ENCODE results near the gene CCDC186. TPM values are rescaled to one million over a fixed set of nuclear protein-coding genes. Genes with fewer than 3 reads are reported as not detected.
A peak's percentile ranks its signal among the peaks of the same experiment; 100 is the strongest.

Gene CCDC186
- total RNA-seq, 8 experiments from 2014 or later = 9.6 to 23.1 (median 17.4) TPM

GRCh38 chr10:114188900-114189299, 14.9 kb upstream of the CCDC186 start:
- ATAC-seq (replicated peaks in 6 of 8) = no peak
- WGBS, 10 experiments = 80 to 100% (median 93%) methylated on average over 1 to 3 of the region's 3 CpGs; no CpG with 5 or more reads in 1 of the 10 experiments
- in situ Hi-C loops (cut with MboI; ENCODE audit: low pct_unique_long_range_greater_than_20kb in 2 of 9, low sequenced_read_pairs in 9 of 9, unreplicated experiment in 9 of 9) = no loop called here
- Histone ChIP-seq H3K27ac (no peak overlapping the region), H3K4me1 (replicated peaks in 1 of 2) (no peaks in the 10 kb centered on the region), H3K4me3 (no peak overlapping the region)

GRCh38 chr10:114188001-114188400, 14.0 kb upstream of the CCDC186 start:
- in situ Hi-C loops (cut with MboI; ENCODE audit: low pct_unique_long_range_greater_than_20kb in 2 of 9, low sequenced_read_pairs in 9 of 9, unreplicated experiment in 9 of 9) = no loop called here
- Histone ChIP-seq H3K27ac (no peak overlapping the region), H3K4me1 (replicated peaks in 1 of 2) (no peaks in the 10 kb centered on the region), H3K4me3 (no peak overlapping the region)
- 63 to 100% (median 83%) methylated on average over 1 to 3 of the region's 3 CpGs; no CpG with 5 or more reads in 1 of the 10 experiments for WGBS, 10 experiments
- ATAC-seq (replicated peaks in 6 of 8) = no peak

- WGBS, 10 experiments = 65 to 100% (median 80%) methylated on average over 1 to 5 of the region's 5 CpGs; no CpG with 5 or more reads in 1 of the 10 experiments
- H3K4me3 ChIP-seq = no peak overlapping the region
- in situ Hi-C loops (cut with MboI; ENCODE audit: low pct_unique_long_range_greater_than_20kb in 2 of 9, low sequenced_read_pairs in 9 of 9, unreplicated experiment in 9 of 9) = no loop called here
- no peak for ATAC-seq (replicated peaks in 6 of 8)
- H3K27ac ChIP-seq = no peak overlapping the region
- H3K4me1 ChIP-seq (replicated peaks in 1 of 2) = no peaks in the 10 kb centered on the region
These were observed 10.3 kb upstream of the CCDC186 start for GRCh38 chr10:114184276-114184675.

DNA sequence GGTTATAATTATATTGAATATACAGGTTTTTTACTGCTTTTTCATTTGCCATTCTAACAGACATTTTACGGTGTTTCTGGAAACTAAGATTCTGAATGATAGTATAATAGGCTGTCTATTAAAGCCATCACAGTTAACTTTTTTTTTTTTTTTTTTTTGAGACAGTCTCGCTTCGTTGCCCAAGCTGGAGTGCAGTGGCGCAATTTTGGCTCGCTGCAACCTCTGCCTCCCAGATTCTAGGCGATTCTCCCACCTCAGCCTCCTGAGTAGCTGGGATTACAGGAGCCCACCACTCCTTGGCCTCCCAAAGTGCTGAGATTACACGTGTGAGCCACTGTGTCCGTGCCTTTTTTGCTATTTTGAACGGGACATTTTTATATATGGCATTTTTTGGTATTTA, 9.6 kb upstream of the CCDC186 start:
- ATAC-seq (replicated peaks in 6 of 8) = no peak
- Histone ChIP-seq H3K4me3 (no peak overlapping the region), H3K4me1 (replicated peaks in 1 of 2) (no peaks in the 10 kb centered on the region), H3K27ac (no peak overlapping the region)
- in situ Hi-C loops (cut with MboI; ENCODE audit: low pct_unique_long_range_greater_than_20kb in 2 of 9, low sequenced_read_pairs in 9 of 9, unreplicated experiment in 9 of 9) = no loop called here
- WGBS, 10 experiments = 49 to 100% (median 88%) methylated on average over 1 to 9 of the region's 9 CpGs

GRCh38 chr10:114181971-114182370, 8.0 kb upstream of the CCDC186 start:
- no peak overlapping the region for H3K27ac ChIP-seq
- 8 to 83% (median 68%) methylated on average over 1 to 5 of the region's 5 CpGs for WGBS, 10 experiments
- H3K4me1 ChIP-seq (replicated peaks in 1 of 2) = no peaks in the 10 kb centered on the region
- no peak overlapping the region for H3K4me3 ChIP-seq
- in situ Hi-C loops (cut with MboI; ENCODE audit: low pct_unique_long_range_greater_than_20kb in 2 of 9, low sequenced_read_pairs in 9 of 9, unreplicated experiment in 9 of 9) = no loop called here
- peak in 1 of 8 experiments; percentile 53 for ATAC-seq (replicated peaks in 6 of 8)

- in situ Hi-C loops (cut with MboI; ENCODE audit: low pct_unique_long_range_greater_than_20kb in 2 of 9, low sequenced_read_pairs in 9 of 9, unreplicated experiment in 9 of 9) = no loop called here
- no peak overlapping the region for H3K27ac ChIP-seq
- ATAC-seq (replicated peaks in 6 of 8) = no peak
- no peaks in the 10 kb centered on the region for H3K4me1 ChIP-seq (replicated peaks in 1 of 2)
- no peak overlapping the region for H3K4me3 ChIP-seq
- 20 to 100% (median 85%) methylated on average over 1 to 3 of the region's 3 CpGs for WGBS, 10 experiments
These were observed 6.9 kb upstream of the CCDC186 start for GRCh38 chr10:114180937-114181336.

- 57 to 94% (median 83%) methylated on average over 3 to 8 of the region's 8 CpGs; no CpG with 5 or more reads in 3 of the 10 experiments for WGBS, 10 experiments
- Histone ChIP-seq H3K27ac (no peak overlapping the region), H3K4me1 (replicated peaks in 1 of 2) (peaks cover 0 to 2% of the 10 kb centered on the region in 2 donors), H3K4me3 (no peak overlapping the region)
- no peak for ATAC-seq (replicated peaks in 6 of 8)
- in situ Hi-C loops (cut with MboI; ENCODE audit: low pct_unique_long_range_greater_than_20kb in 2 of 9, low sequenced_read_pairs in 9 of 9, unreplicated experiment in 9 of 9) = no loop called here
These were observed 5.7 kb upstream of the CCDC186 start for GRCh38 chr10:114179747-114180146.

DNA sequence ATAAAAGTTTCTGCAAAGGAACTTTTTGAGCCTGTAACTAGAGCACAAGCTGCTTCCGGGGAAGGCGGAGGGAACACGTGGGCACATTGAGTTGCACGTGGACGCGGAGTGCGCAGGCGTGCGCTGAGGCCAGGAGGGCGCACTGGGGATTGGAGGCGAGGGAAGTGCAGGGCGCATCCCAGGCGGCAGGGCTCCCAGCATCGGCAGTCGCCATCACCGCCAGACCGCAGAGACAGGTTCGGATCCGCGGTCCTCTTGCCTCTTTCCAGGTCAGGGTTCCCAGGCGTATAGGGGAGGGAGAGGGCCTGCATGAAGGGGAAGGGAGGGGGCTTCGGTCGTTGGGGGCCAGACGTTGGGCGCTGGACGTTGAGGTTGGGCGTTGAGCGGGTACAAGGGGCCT, 5.1 kb upstream of the CCDC186 start, which contains the start of gene TDRD1:
Gene TDRD1, plus strand, starts transcription at position 206 of the 400 bp plus-strand sequence. CDS start 8,479 bp downstream, outside the sequence.
- Histone ChIP-seq H3K4me3 (no peak within 1 kb of the TSS), H3K27ac (no peak within 1 kb of the TSS), H3K4me1 (replicated peaks in 1 of 2) (peaks cover 0 to 2% of the 10 kb centered on the region in 2 donors)
- in situ Hi-C loops (cut with MboI; ENCODE audit: low pct_unique_long_range_greater_than_20kb in 2 of 9, low sequenced_read_pairs in 9 of 9, unreplicated experiment in 9 of 9) = no loop called here
- 60 to 100% (median 92%) methylated on average over 2 to 9 of the region's 28 CpGs; no CpG with 5 or more reads in 6 of the 10 experiments for WGBS, 10 experiments
- no peak for ATAC-seq (replicated peaks in 6 of 8)

- 50 to 100% (median 95%) methylated on average over 1 of the region's 1 CpG; no CpG with 5 or more reads in 2 of the 10 experiments for WGBS, 10 experiments
- in situ Hi-C loops (cut with MboI; ENCODE audit: low pct_unique_long_range_greater_than_20kb in 2 of 9, low sequenced_read_pairs in 9 of 9, unreplicated experiment in 9 of 9) = no loop called here
- Histone ChIP-seq H3K4me3 (no peak overlapping the region), H3K4me1 (replicated peaks in 1 of 2) (peaks cover 4 to 12% of the 10 kb centered on the region in 2 donors), H3K27ac (no peak overlapping the region)
- no peak for ATAC-seq (replicated peaks in 6 of 8)
These were observed 2.5 kb upstream of the CCDC186 start for GRCh38 chr10:114176511-114176910.

GRCh38 chr10:114175667-114176066, 1.7 kb upstream of the CCDC186 start:
- H3K4me3 ChIP-seq = no peak overlapping the region
- no peak overlapping the region for H3K27ac ChIP-seq
- in situ Hi-C loops (cut with MboI; ENCODE audit: low pct_unique_long_range_greater_than_20kb in 2 of 9, low sequenced_read_pairs in 9 of 9, unreplicated experiment in 9 of 9) = no loop called here
- H3K4me1 ChIP-seq (replicated peaks in 1 of 2) = peaks cover 4 to 12% of the 10 kb centered on the region in 2 donors
- 80 to 100% (median 100%) methylated on average over 1 of the region's 1 CpG; no CpG with 5 or more reads in 2 of the 10 experiments for WGBS, 10 experiments
- ATAC-seq (replicated peaks in 6 of 8) = no peak

- WGBS, 10 experiments = 0 to 15% (median 7%) methylated on average over 3 to 19 of the region's 19 CpGs; no CpG with 5 or more reads in 1 of the 10 experiments
- in situ Hi-C loops (cut with MboI; ENCODE audit: low pct_unique_long_range_greater_than_20kb in 2 of 9, low sequenced_read_pairs in 9 of 9, unreplicated experiment in 9 of 9) = no loop called here
- Histone ChIP-seq H3K4me1 (replicated peaks in 1 of 2) (peaks cover 4 to 12% of the 10 kb centered on the region in 2 donors), H3K27ac (peak overlapping the region; percentile 66 to 92), H3K4me3 (peak overlapping the region; percentile 78 to 94 (median 86))
- ATAC-seq (replicated peaks in 6 of 8) = peak in 1 of 8 experiments; percentile 22
These were observed 739 bp upstream of the CCDC186 start for GRCh38 chr10:114174695-114175188.

- H3K27ac ChIP-seq = peak overlapping the region; percentile 88 to 92
- H3K4me1 ChIP-seq (replicated peaks in 1 of 2) = peaks cover 4 to 12% of the 10 kb centered on the region in 2 donors
- no peak for ATAC-seq (replicated peaks in 6 of 8)
- in situ Hi-C loops (cut with MboI; ENCODE audit: low pct_unique_long_range_greater_than_20kb in 2 of 9, low sequenced_read_pairs in 9 of 9, unreplicated experiment in 9 of 9) = no loop called here
- 0 to 3% (median 0%) methylated on average over 2 to 7 of the region's 23 CpGs; no CpG with 5 or more reads in 5 of the 10 experiments for WGBS, 10 experiments
- peak overlapping the region; percentile 78 to 94 (median 86) for H3K4me3 ChIP-seq
These were observed 441 bp downstream of the CCDC186 start for GRCh38 chr10:114173603-114173920.

DNA sequence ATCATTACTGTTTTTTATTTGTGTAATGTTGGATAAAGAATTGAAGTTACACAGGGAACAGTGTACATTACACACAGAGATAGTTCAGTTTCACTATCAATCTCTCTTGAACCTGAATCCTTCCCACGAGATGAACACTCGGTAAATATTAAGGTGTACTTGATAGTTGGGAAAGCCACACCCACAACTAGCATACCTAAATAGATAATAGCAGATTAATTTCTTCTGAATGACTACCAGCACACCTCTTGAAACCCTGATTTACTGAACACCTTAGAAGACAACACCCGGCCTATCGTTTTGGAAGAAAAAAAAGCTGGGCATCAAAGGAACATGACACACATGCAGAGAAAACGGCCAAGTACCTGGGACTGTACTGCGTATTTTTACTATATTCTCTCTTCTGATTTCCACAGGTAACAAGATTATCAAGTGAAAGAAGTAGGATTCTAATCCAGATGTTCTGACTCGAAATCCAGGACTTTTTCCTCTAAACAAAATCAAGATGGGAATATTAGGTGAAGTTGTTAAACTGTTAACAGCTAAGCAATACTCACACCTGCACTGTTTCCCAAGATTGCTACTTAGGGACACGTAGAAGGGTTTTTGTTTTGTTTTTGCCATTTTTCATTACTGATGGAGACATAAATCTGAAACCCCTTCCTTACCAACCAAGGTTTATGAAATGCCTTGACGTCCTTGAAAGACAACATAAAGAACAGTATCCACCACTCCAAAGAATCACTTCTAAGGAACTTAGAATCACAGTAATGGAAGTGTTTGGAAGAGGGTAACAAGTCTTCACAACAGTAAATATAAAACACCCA, 1.0 kb downstream of the CCDC186 start:
- WGBS, 10 experiments = 0 to 76% (median 28%) methylated on average over 1 to 9 of the region's 9 CpGs
- Histone ChIP-seq H3K27ac (no peak overlapping the region), H3K4me3 (peak overlapping the region; percentile 78 to 94 (median 86)), H3K4me1 (replicated peaks in 1 of 2) (peaks cover 4 to 12% of the 10 kb centered on the region in 2 donors)
- ATAC-seq (replicated peaks in 6 of 8) = no peak
- in situ Hi-C loops (cut with MboI; ENCODE audit: low pct_unique_long_range_greater_than_20kb in 2 of 9, low sequenced_read_pairs in 9 of 9, unreplicated experiment in 9 of 9) = no loop called here
